K562 (cell line): Measurements from ENCODE around the gene MRPL10. TPM values are rescaled to one million over a fixed set of nuclear protein-coding genes. Genes with fewer than 3 reads are reported as not detected.
A peak's percentile ranks its signal among the peaks of the same experiment; 100 is the strongest.

ENCODE experiments used
- ATF7 ChIP-seq: fragments of 450-650 bp; IDR thresholded peaks from 2 replicates; pipeline ENCODE4 v1.7.1; 2014; ENCODE audit warnings: mild to moderate bottlenecking, moderate library complexity
- CBFA2T3 ChIP-seq: fragments of 450-650 bp; IDR thresholded peaks from 2 replicates; pipeline ENCODE4 v1.6.1; 2017
- CCNT2 ChIP-seq: IDR thresholded peaks from 2 replicates; pipeline ENCODE4 v1.6.1; 2011; ENCODE audit warnings: borderline replicate concordance, low read depth, mild to moderate bottlenecking, moderate library complexity, mixed read lengths, low read length; ENCODE audit not compliant: insufficient read length; ENCODE audit errors: extremely low read depth
- CREM ChIP-seq: IDR thresholded peaks from 2 replicates; pipeline ENCODE4 v1.6.1; 2014; ENCODE audit warnings: antibody characterized with exemption, low read depth
- E2F3 ChIP-seq: fragments of 250-450 bp; sonication (Bioruptor Pico); IDR thresholded peaks from 2 replicates; pipeline ENCODE4 v1.4.0; 2020; ENCODE audit warnings: mild to moderate bottlenecking
- FUS ChIP-seq: fragments of 200-400 bp; formaldehyde crosslinking; optimal IDR thresholded peaks from 2 replicates; pipeline ENCODE3; 2017; ENCODE audit warnings: low read depth, low read length
- GTF2B ChIP-seq: IDR thresholded peaks from 2 replicates; pipeline ENCODE4 v1.6.1; 2011; ENCODE audit not compliant: insufficient read length; ENCODE audit errors: extremely low read depth
- HIVEP1 ChIP-seq: fragments of 250-450 bp; sonication (Bioruptor Pico); IDR thresholded peaks from 2 replicates; pipeline ENCODE4 v1.4.0; 2020; ENCODE audit warnings: mild to moderate bottlenecking
- HMG20B ChIP-seq: fragments of 250-450 bp; sonication (Bioruptor Pico); IDR thresholded peaks from 2 replicates; pipeline ENCODE4 v1.5.0; 2021; ENCODE audit warnings: mild to moderate bottlenecking
- MEF2D ChIP-seq: conservative IDR thresholded peaks from 2 replicates; pipeline ENCODE4 v1.6.1; 2016; ENCODE audit warnings: low read depth, missing genetic modification characterization, missing compliant biosample characterization
- MTA1 ChIP-seq: fragments of 450-650 bp; IDR thresholded peaks from 2 replicates; pipeline ENCODE4 v1.6.1; 2017; ENCODE audit warnings: borderline replicate concordance
- OTX1 ChIP-seq: fragments of 450-650 bp; formaldehyde crosslinking; IDR thresholded peaks from 2 replicates; pipeline ENCODE4 v1.4.0; 2022; ENCODE audit warnings: mild to moderate bottlenecking
- PCBP1 ChIP-seq: fragments of 200-400 bp; formaldehyde crosslinking; IDR thresholded peaks from 2 replicates; pipeline ENCODE4 v1.6.1; 2018; ENCODE audit warnings: mild to moderate bottlenecking, low read depth, low read length; ENCODE audit not compliant: poor library complexity, severe bottlenecking
- PML ChIP-seq: IDR thresholded peaks from 2 replicates; pipeline ENCODE4 v1.6.1; 2012; ENCODE audit warnings: low read length, inconsistent platforms
- PTRF ChIP-seq: fragments of 450-650 bp; IDR thresholded peaks from 2 replicates; pipeline ENCODE4 v1.6.1; 2016; ENCODE audit warnings: mild to moderate bottlenecking, missing genetic modification characterization, missing compliant biosample characterization
- RAD21 ChIP-seq, 2 experiments: fragments of 250-450 bp in 1 of 2; fragments of 450-650 bp in 1 of 2; sonication (Bioruptor Pico) in 1 of 2; formaldehyde crosslinking in 1 of 2; IDR thresholded peaks in 1 of 2; conservative IDR thresholded peaks in 1 of 2; 2 replicates each; pipeline versions ENCODE4 v1.4.0 to v1.8.0; 2020 to 2022; ENCODE audit warnings: mild to moderate bottlenecking in 2 of 2, moderate library complexity in 1 of 2
- RCOR1 ChIP-seq, 2 experiments: IDR thresholded peaks; 2 replicates each; pipeline ENCODE4 v1.6.1; 2012; ENCODE audit warnings: low read depth in 2 of 2, low read length in 2 of 2, borderline replicate concordance in 1 of 2, improper control_type of control experiment in 1 of 2
- SAP30 ChIP-seq: fragments of 200-600 bp; sonication (generic); IDR thresholded peaks from 2 replicates; pipeline ENCODE4 v1.6.1; 2012; ENCODE audit warnings: borderline replicate concordance, low read depth, mild to moderate bottlenecking, moderate library complexity, low read length, control low read depth, inconsistent platforms; ENCODE audit not compliant: insufficient read depth, poor library complexity, severe bottlenecking
- SRF ChIP-seq, 2 experiments: fragments of 250-450, 450-650 bp in 1 of 2; sonication (Bioruptor Pico) in 1 of 2; sonication (generic) in 1 of 2; formaldehyde crosslinking; IDR thresholded peaks; 2 replicates each; pipeline versions ENCODE4 v1.5.0 to v1.5.1; 2020 to 2022; ENCODE audit warnings: mild to moderate bottlenecking in 1 of 2, missing genetic modification reagents in 1 of 2
- SRSF1 ChIP-seq: fragments of 200-400 bp; formaldehyde crosslinking; IDR thresholded peaks from 2 replicates; pipeline ENCODE4 v1.6.1; 2017; ENCODE audit warnings: mild to moderate bottlenecking, low read depth, low read length, moderate library complexity
- TCF7 ChIP-seq: sonication (generic); IDR thresholded peaks from 2 replicates; pipeline ENCODE4 v1.6.1; 2016; ENCODE audit warnings: antibody characterized with exemption, borderline replicate concordance
- ZBTB49 ChIP-seq: sonication (generic); formaldehyde crosslinking; IDR thresholded peaks from 2 replicates; pipeline ENCODE4 v1.8.0; 2022; ENCODE audit warnings: missing genetic modification reagents, mild to moderate bottlenecking, borderline replicate concordance
- ZC3H4 ChIP-seq: sonication (generic); formaldehyde crosslinking; IDR thresholded peaks from 2 replicates; pipeline ENCODE4 v1.9.0; 2021; ENCODE audit warnings: missing genetic modification reagents, borderline replicate concordance
- ZNF655 ChIP-seq: fragments of 250-450 bp; sonication (Bioruptor Pico); IDR thresholded peaks from 2 replicates; pipeline ENCODE4 v1.5.0; 2021
- ZNF717 ChIP-seq: fragments of 250-450 bp; sonication (Bioruptor Pico); IDR thresholded peaks from 2 replicates; pipeline ENCODE4 v1.5.0; 2021
- polyA plus RNA-seq, 8 experiments: library from polyadenylated mRNA; depleted of rRNA in 4 of 8; stranded (reverse) in 5 of 8; unstranded in 3 of 8; fragments of >200 nt; fragmentation: Nextera tagmentation in 2 of 8; fragmentation: Illumina TruSeq in 1 of 8; extraction: Ambion mirVana in 2 of 8; extraction: Trizol in 1 of 8; gene quantifications; 2 replicates each; pipeline versions ENCODE4 v1.2.1 to v1.2.3, GENCODE V29; 2011 to 2014; ENCODE audit warnings: inconsistent platforms in 1 of 8, missing spikeins in 1 of 8
- total RNA-seq, 7 experiments: library from RNA; depleted of rRNA in 6 of 7; stranded (reverse); fragments of >200 nt in 6 of 7; fragmentation: Illumina TruSeq in 2 of 7; extraction: Trizol in 2 of 7; gene quantifications; 2 replicates each; pipeline versions ENCODE4 v1.2.1 to v1.2.3, GENCODE V29; 2011 to 2021; ENCODE audit warnings: low replicate concordance in 1 of 7

Gene MRPL10
- total and polyA plus RNA-seq, 9 of the 15 experiments (the other 6 are each of a cell fraction or from before 2014, with no cell fraction given) = 27.8 to 105 (median 67.3) TPM

GRCh38 chr17:47877368-47878034, 46.2 kb upstream of the MRPL10 start (continued):
- no peak for TF ChIP-seq HMG20B (CRISPR knock-in tag)
- TF ChIP-seq RAD21 (CRISPR knock-in tag; conservative IDR thresholded peaks at IDR 0.05 in 1 of 2, IDR thresholded peaks at IDR 0.05 in 1 of 2) = peak; percentile 20 to 39; a peak in 3 of 4 replicates
- peak; percentile 70 for TF ChIP-seq ATF7
- TF ChIP-seq SRSF1 = no peak
- no peak for TF ChIP-seq FUS
- peak; percentile 35; the same call in 1 of the 2 replicates for TF ChIP-seq TCF7
- TF ChIP-seq CREM = peak; percentile 72
- TF ChIP-seq GTF2B = no peak
- 0 out of 2 replicates have a peak, but pooled peaks have one; percentile 48 for TF ChIP-seq OTX1 (CRISPR knock-in tag)
- TF ChIP-seq HIVEP1 (CRISPR knock-in tag) = no peak
- 0 out of 4 replicates have a peak, but pooled peaks of 1 of the 2 experiments have one; percentile 9 for TF ChIP-seq SRF (CRISPR knock-in tag; IDR thresholded peaks at IDR 0.05)
- TF ChIP-seq PML = 0 out of 2 replicates have a peak, but pooled peaks have one; percentile 65
- peak; percentile 59 to 98; a peak in 3 of 4 replicates for TF ChIP-seq RCOR1 (IDR thresholded peaks at IDR 0.05; ENCODE audit: borderline replicate concordance in 1 of 2, low read depth in 2 of 2, low read length in 2 of 2)
- no peak for TF ChIP-seq ZNF655 (CRISPR knock-in tag)
- TF ChIP-seq E2F3 (CRISPR knock-in tag) = no peak
- no peak for TF ChIP-seq ZBTB49 (CRISPR knock-in tag)
- no peak for TF ChIP-seq ZC3H4 (CRISPR knock-in tag)
- TF ChIP-seq PTRF (tag) = no peak
- TF ChIP-seq MEF2D = peak; percentile 48; the same call in 1 of the 2 replicates
- TF ChIP-seq ZNF717 (CRISPR knock-in tag) = no peak
- TF ChIP-seq SAP30 = no peak
- TF ChIP-seq CBFA2T3 = peak; percentile 93
- peak; percentile 46; the same call in 1 of the 2 replicates for TF ChIP-seq MTA1
- peak; percentile 90 for TF ChIP-seq CCNT2
- no peak for TF ChIP-seq PCBP1
